IPS-NIHi11 (cell line): ENCODE measurements around the gene IL1A.
"Not testable (repeated sequence)": the region's sequence is repeated elsewhere in the genome, so short reads cannot be mapped to it uniquely, and the experiment has no call there.

ENCODE experiments used
- DNase-seq: peaks from one replicate; pipeline ENCODE4 v3.0.0; 2012; ENCODE audit warnings: mixed read lengths, low spot score

IL1A gene

GRCh38 chr2:112784199-112785189, at the start of gene IL1A:
IL1A (minus strand) TSS chr2:112784493; CDS start chr2:112783770, 723 bp downstream.
- DNase-seq: peak; percentile 72

- no peak for DNase-seq
Measured at GRCh38 chr2:112833976-112834375, 49.7 kb upstream of the IL1A start.

- DNase-seq: not testable (repeated sequence)
Measured at GRCh38 chr2:112833639-112833931, 49.3 kb upstream of the IL1A start.

GRCh38 chr2:112832841-112833638, 48.7 kb upstream of the IL1A start:
- no peak for DNase-seq

- DNase-seq: no peak
Measured at GRCh38 chr2:112831946-112832840, 47.9 kb upstream of the IL1A start.

- DNase-seq: no peak
Measured at GRCh38 chr2:112831513-112831845, 47.2 kb upstream of the IL1A start.

GRCh38 chr2:112830682-112831512, 46.6 kb upstream of the IL1A start:
- DNase-seq: no peak

GRCh38 chr2:112829961-112830681, 45.8 kb upstream of the IL1A start:
- DNase-seq: no peak

GRCh38 chr2:112829101-112829960, 45.0 kb upstream of the IL1A start:
- DNase-seq: no peak

- no peak for DNase-seq
Measured at GRCh38 chr2:112828251-112828691, 44.0 kb upstream of the IL1A start.

GRCh38 chr2:112827604-112828185, 43.4 kb upstream of the IL1A start:
- no peak for DNase-seq

GRCh38 chr2:112827009-112827408, 42.7 kb upstream of the IL1A start:
- no peak for DNase-seq

- DNase-seq: no peak
Measured at GRCh38 chr2:112825706-112826105, 41.4 kb upstream of the IL1A start.

- no peak for DNase-seq
Measured at GRCh38 chr2:112824694-112825085, 40.4 kb upstream of the IL1A start.

- no peak for DNase-seq
Measured at GRCh38 chr2:112821682-112822081, 37.4 kb upstream of the IL1A start.

GRCh38 chr2:112821142-112821541, 36.8 kb upstream of the IL1A start:
- peak; percentile 24 for DNase-seq

GRCh38 chr2:112820343-112820742, 36.0 kb upstream of the IL1A start:
- no peak for DNase-seq

- DNase-seq: no peak
Measured at GRCh38 chr2:112819081-112819480, 34.8 kb upstream of the IL1A start.
